GM12878 (cell line): Measurements from ENCODE around the gene GPC6. TPM values are rescaled to one million over a fixed set of nuclear protein-coding genes. Genes with fewer than 3 reads are reported as not detected.

Experiments used
- ATAC-seq: fragments of 200-7000 bp; cut with Tn5 transposase; 3 replicates; pipeline ENCODE4 v1.9.1; 2020; ENCODE audit warnings: mild to moderate bottlenecking, moderate library complexity
- BruUV-seq: library from RNA; stranded (reverse); fragments of 400-500 nt; replicated peaks from 2 replicates; lab custom pipeline; 2021; lab: Mats Ljungman, UMichigan
- CTCF ChIA-PET: fragments of 300-600 bp; sonication (Branson Sonifier 250); formaldehyde crosslinking; extraction: SDS; loops from one replicate; lab custom pipeline; 2021; ENCODE audit warnings: inconsistent platforms; lab: Yijun Ruan, JAX
- POLR2A ChIA-PET: fragments of 350-600 bp; formaldehyde crosslinking; extraction: SDS; loops from one replicate; lab custom pipeline; 2021; ENCODE audit warnings: inconsistent platforms; lab: Charles Lee
- RAD21 ChIA-PET: fragments of 300-600 bp; sonication (Branson Sonifier 250); formaldehyde crosslinking; loops from one replicate; lab custom pipeline; 2023; ENCODE audit warnings: antibody characterized with exemption; ENCODE audit not compliant: unreplicated experiment; lab: Charles Lee
- SMC1A ChIA-PET: fragments of 300-600 bp; sonication (Branson Sonifier 250); formaldehyde crosslinking; loops from one replicate; lab custom pipeline; 2023; ENCODE audit not compliant: unreplicated experiment, uncharacterized antibody; lab: Charles Lee
- DNase-seq: peaks from one replicate; pipeline ENCODE4 v3.0.0-alpha.2; 2011; ENCODE audit warnings: low read depth, low spot score
- FAIRE-seq: peaks from 3 replicates; lab custom pipeline; 2011; peaks lifted over from hg19 to GRCh38; lab: Jason Lieb, UNC
- H2AFZ ChIP-seq: 2 replicates; pipeline ENCODE4 v1.6.0; 2011; ENCODE audit warnings: low read depth, low read length, control low read depth; ENCODE audit not compliant: control insufficient read depth
- H3K27ac ChIP-seq: 2 replicates; pipeline ENCODE4 v1.5.1; 2011; ENCODE audit warnings: control low read depth; ENCODE audit not compliant: control insufficient read depth, insufficient read depth
- H3K27me3 ChIP-seq, 2 experiments: replicated peaks in 1 of 2; 2 replicates each; pipeline versions ENCODE4 v1.6.0 to v1.6.1; 2011; ENCODE audit warnings: low read length in 1 of 2; ENCODE audit not compliant: control insufficient read depth in 2 of 2, insufficient read depth in 2 of 2
- H3K36me3 ChIP-seq, 2 experiments: 2 replicates each; pipeline ENCODE4 v1.5.1; 2011; ENCODE audit warnings: low read length in 1 of 2; ENCODE audit not compliant: control insufficient read depth in 2 of 2, insufficient read depth in 2 of 2
- H3K4me1 ChIP-seq: 2 replicates; pipeline ENCODE4 v1.6.1; 2011; ENCODE audit warnings: mild to moderate bottlenecking, low read length, moderate library complexity, mixed read lengths; ENCODE audit not compliant: control insufficient read depth, insufficient read depth
- H3K4me2 ChIP-seq: 2 replicates; pipeline ENCODE4 v1.6.0; 2011; ENCODE audit warnings: control low read depth; ENCODE audit not compliant: control insufficient read depth, insufficient read depth
- H3K4me3 ChIP-seq: fragments of 200-600 bp; sonication (generic); 2 replicates; pipeline ENCODE4 v1.5.1; 2016
- H3K79me2 ChIP-seq: 2 replicates; pipeline ENCODE4 v1.6.0; 2011; ENCODE audit warnings: low read length; ENCODE audit not compliant: control insufficient read depth, insufficient read depth
- H3K9ac ChIP-seq: 2 replicates; pipeline ENCODE4 v1.8.0; 2011; ENCODE audit warnings: low read length, control low read depth, mixed read lengths; ENCODE audit not compliant: control insufficient read depth, insufficient read depth
- H3K9me3 ChIP-seq: replicated peaks from 3 replicates; pipeline ENCODE4 v1.5.1; 2011; ENCODE audit warnings: mild to moderate bottlenecking, low read length; ENCODE audit not compliant: control insufficient read depth, insufficient read depth
- H4K20me1 ChIP-seq: 2 replicates; pipeline ENCODE4 v1.6.0; 2011; ENCODE audit not compliant: control insufficient read depth, insufficient read depth
- EGR1 ChIP-seq, 2 experiments: IDR thresholded peaks; 1 replicate in 1 of 2; 2 replicates in 1 of 2; pipeline ENCODE4 v1.6.1; 2011 to 2012; ENCODE audit warnings: low read depth in 2 of 2, low read length in 2 of 2, borderline replicate concordance in 1 of 2, mild to moderate bottlenecking in 1 of 2, moderate library complexity in 1 of 2
- KLF5 ChIP-seq: fragments of 450-650 bp; IDR thresholded peaks from 2 replicates; pipeline ENCODE4 v1.6.1; 2014; ENCODE audit warnings: mild to moderate bottlenecking; ENCODE audit not compliant: partially characterized antibody
- NBN ChIP-seq: fragments of 450-650 bp; IDR thresholded peaks from 2 replicates; pipeline ENCODE4 v1.6.1; 2016
- NFIC ChIP-seq: IDR thresholded peaks from 2 replicates; pipeline ENCODE4 v1.6.1; 2012; ENCODE audit warnings: low read depth, mild to moderate bottlenecking, inconsistent platforms, low read length, moderate library complexity
- NKRF ChIP-seq: fragments of 450-650 bp; conservative IDR thresholded peaks from 2 replicates; pipeline ENCODE4 v1.6.1; 2017; ENCODE audit warnings: mild to moderate bottlenecking, moderate library complexity
- NR2C1 ChIP-seq: fragments of 450-650 bp; IDR thresholded peaks from 2 replicates; pipeline ENCODE4 v1.6.1; 2017; ENCODE audit warnings: antibody characterized with exemption, mild to moderate bottlenecking, moderate library complexity
- POLR2AphosphoS2 ChIP-seq: IDR thresholded peaks from 2 replicates; pipeline ENCODE4 v1.6.1; 2011; ENCODE audit warnings: low read depth, mild to moderate bottlenecking, low read length, improper control_type of control experiment, moderate library complexity
- PRDM15 ChIP-seq: fragments of 450-650 bp; formaldehyde crosslinking; IDR thresholded peaks from 2 replicates; pipeline ENCODE4 v1.4.0; 2020; ENCODE audit warnings: mild to moderate bottlenecking, moderate library complexity
- RBBP5 ChIP-seq: fragments of 200-600 bp; sonication (generic); conservative IDR thresholded peaks from 2 replicates; pipeline ENCODE4 v1.6.1; 2016
- SREBF2 ChIP-seq: IDR thresholded peaks from 2 replicates; pipeline ENCODE4 v1.6.1; 2012; ENCODE audit warnings: mild to moderate bottlenecking, low read length
- SRF ChIP-seq, 2 experiments: IDR thresholded peaks; 2 replicates each; pipeline ENCODE4 v1.6.1; 2011; ENCODE audit warnings: low read depth in 2 of 2, low read length in 2 of 2, mild to moderate bottlenecking in 1 of 2, moderate library complexity in 1 of 2
- ZSCAN29 ChIP-seq: fragments of 450-650 bp; IDR thresholded peaks from 2 replicates; pipeline ENCODE4 v1.6.1; 2017; ENCODE audit warnings: mild to moderate bottlenecking, moderate library complexity
- ZZZ3 ChIP-seq: IDR thresholded peaks from 2 replicates; pipeline ENCODE4 v1.6.1; 2011; ENCODE audit warnings: low read depth; ENCODE audit not compliant: control insufficient read depth, insufficient read length
- WGBS: methylation state at CpG from one replicate; pipeline ENCODE4 v1.1.6; 2016; ENCODE audit warnings: low lambda C conversion rate; ENCODE audit not compliant: insufficient replicate concordance, insufficient coverage; ENCODE audit errors: missing lambda C conversion rate; 5-methylcytosine and 5-hydroxymethylcytosine counted together
- in situ Hi-C: fragments of 300-500 bp; cut with MboI; formaldehyde crosslinking; loops from 9 replicates; pipeline ENCODE4 v1.14.3; 2018; ENCODE audit warnings: mixed read lengths
- intact Hi-C: fragments of 100-400 bp; cut with micrococcal nuclease; formaldehyde crosslinking; loops from one replicate; pipeline ENCODE4 v1.14.2; 2022; ENCODE audit not compliant: unreplicated experiment
- polyA plus RNA-seq, 11 experiments: library from polyadenylated mRNA; depleted of rRNA in 4 of 11; unstranded in 6 of 11; stranded (reverse) in 5 of 11; fragments of >200 nt; fragmentation: Nextera tagmentation in 4 of 11; fragmentation: Illumina TruSeq in 1 of 11; extraction: Ambion mirVana in 4 of 11; extraction: Trizol in 1 of 11; gene quantifications; 1 replicate in 1 of 11; 2 replicates in 10 of 11; pipeline versions ENCODE4 v1.2.1 to v1.2.3, GENCODE V29; 2011 to 2016; ENCODE audit warnings: inconsistent platforms in 2 of 11, missing spikeins in 2 of 11, low read depth in 1 of 11
- total RNA-seq, 4 experiments: library from RNA; depleted of rRNA in 3 of 4; stranded (reverse); fragments of >200 nt in 3 of 4; fragmentation: Illumina TruSeq in 1 of 4; extraction: Trizol in 1 of 4; gene quantifications; 2 replicates each; pipeline versions ENCODE4 v1.2.1 to v1.2.3, GENCODE V29; 2013 to 2021
- TF ChIP-seq, protein P1 (sequence below): IDR thresholded peaks from 2 replicates; pipeline ENCODE4 v1.6.1; 2012; ENCODE audit warnings: mild to moderate bottlenecking, low read depth, low read length

The GPC6 gene
- total and polyA plus RNA-seq, 10 of the 15 experiments (the other 5 are each of a cell fraction or from before 2014, with no cell fraction given): 0.03 to 0.04 (median 0.03) TPM; not detected in 7

GRCh38 chr13:94170145-94170571 lies 943.6 kb downstream of the GPC6 start:
- Histone ChIP-seq H3K4me2 (no peak overlapping the region), H3K27ac (no peak overlapping the region), H3K79me2 (no peaks in the 10 kb centered on the region), H4K20me1 (no peaks in the 10 kb centered on the region), H3K27me3 (no peaks in the 10 kb centered on the region), H3K36me3 (no peaks in the 10 kb centered on the region), H2AFZ (no peak overlapping the region), H3K4me3 (no peak overlapping the region), H3K4me1 (no peaks in the 10 kb centered on the region), H3K9ac (no peak overlapping the region), H3K9me3 (no peaks in the 10 kb centered on the region)
- in situ Hi-C loops (no loop called here), intact Hi-C loops (no loop called here)
- ChIA-PET RAD21 (no interaction called here), CTCF (no interaction called here), POLR2A (no interaction called here), SMC1A (no interaction called here)
- ATAC-seq (no peak), DNase-seq (no peak), FAIRE-seq (no peak)
- WGBS: 10% methylated on average over 4 of the region's 4 CpGs
- no TSS peak for BruUV-seq
- TF ChIP-seq KLF5 (no peak), SRF (IDR thresholded peaks at IDR 0.05; ENCODE audit: low read depth in 2 of 2, low read length in 2 of 2) (no peak), PRDM15 (CRISPR knock-in tag) (no peak), NFIC (no peak), ZZZ3 (no peak), EGR1 (IDR thresholded peaks at IDR 0.05; ENCODE audit: borderline replicate concordance in 1 of 2, low read depth in 2 of 2, low read length in 2 of 2) (no peak), POLR2AphosphoS2 (no peak), NKRF (no peak), NR2C1 (no peak), ZSCAN29 (no peak), RBBP5 (no peak), SREBF2 (no peak), NBN (no peak)
- TF ChIP-seq, protein P1, sequence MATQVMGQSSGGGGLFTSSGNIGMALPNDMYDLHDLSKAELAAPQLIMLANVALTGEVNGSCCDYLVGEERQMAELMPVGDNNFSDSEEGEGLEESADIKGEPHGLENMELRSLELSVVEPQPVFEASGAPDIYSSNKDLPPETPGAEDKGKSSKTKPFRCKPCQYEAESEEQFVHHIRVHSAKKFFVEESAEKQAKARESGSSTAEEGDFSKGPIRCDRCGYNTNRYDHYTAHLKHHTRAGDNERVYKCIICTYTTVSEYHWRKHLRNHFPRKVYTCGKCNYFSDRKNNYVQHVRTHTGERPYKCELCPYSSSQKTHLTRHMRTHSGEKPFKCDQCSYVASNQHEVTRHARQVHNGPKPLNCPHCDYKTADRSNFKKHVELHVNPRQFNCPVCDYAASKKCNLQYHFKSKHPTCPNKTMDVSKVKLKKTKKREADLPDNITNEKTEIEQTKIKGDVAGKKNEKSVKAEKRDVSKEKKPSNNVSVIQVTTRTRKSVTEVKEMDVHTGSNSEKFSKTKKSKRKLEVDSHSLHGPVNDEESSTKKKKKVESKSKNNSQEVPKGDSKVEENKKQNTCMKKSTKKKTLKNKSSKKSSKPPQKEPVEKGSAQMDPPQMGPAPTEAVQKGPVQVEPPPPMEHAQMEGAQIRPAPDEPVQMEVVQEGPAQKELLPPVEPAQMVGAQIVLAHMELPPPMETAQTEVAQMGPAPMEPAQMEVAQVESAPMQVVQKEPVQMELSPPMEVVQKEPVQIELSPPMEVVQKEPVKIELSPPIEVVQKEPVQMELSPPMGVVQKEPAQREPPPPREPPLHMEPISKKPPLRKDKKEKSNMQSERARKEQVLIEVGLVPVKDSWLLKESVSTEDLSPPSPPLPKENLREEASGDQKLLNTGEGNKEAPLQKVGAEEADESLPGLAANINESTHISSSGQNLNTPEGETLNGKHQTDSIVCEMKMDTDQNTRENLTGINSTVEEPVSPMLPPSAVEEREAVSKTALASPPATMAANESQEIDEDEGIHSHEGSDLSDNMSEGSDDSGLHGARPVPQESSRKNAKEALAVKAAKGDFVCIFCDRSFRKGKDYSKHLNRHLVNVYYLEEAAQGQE: no peak
